Endometrium (tissue), 2 donors: ENCODE data around the gene SUPT4H1.

ENCODE experiments used
- FAIRE-seq: peaks from 2 replicates; lab custom pipeline; 2012; peaks lifted over from hg19 to GRCh38; lab: Jason Lieb, UNC
- donor health status: control.
- donor health status: control.

The SUPT4H1 gene

GRCh38 chr17:58317421-58318064, 34.5 kb downstream of the SUPT4H1 start:
- FAIRE-seq = no peak

DNA sequence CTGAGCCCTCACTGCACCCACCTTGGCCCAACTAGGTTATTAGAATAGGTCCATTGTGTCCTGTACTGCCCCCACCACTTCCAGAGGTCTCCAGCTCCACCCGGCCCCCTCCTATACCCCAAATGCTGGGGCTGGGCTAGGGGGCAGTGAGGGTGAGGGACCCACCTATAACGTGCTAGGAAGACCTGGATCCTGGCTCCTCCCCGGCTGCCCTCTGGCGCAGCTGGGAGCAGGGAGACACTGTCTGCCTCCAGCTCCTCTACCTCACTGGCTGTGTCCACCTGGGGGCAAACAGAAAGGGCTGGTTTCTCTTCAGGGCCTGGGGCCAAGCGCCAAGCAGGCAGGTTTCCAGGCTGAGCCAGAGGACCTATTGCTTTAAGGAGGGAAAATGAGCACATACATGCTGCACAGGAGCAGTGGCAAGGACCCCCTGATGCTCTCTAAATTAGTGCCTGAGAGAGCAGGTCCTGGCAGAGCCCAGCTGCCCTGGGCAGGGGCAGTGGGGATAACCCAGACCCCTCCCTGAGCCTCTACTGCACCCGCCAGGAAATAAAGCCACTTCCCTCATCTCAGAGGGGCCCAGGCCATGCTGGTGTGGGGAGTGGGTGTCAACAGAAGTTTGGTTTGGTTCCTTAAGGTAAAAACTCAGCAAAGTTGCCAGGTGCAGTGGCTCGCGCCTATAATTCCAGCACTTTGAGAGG, 35.6 kb downstream of the SUPT4H1 start:
- no peak for FAIRE-seq

- FAIRE-seq = no peak
These were observed 36.3 kb downstream of the SUPT4H1 start for GRCh38 chr17:58315750-58316149.

DNA sequence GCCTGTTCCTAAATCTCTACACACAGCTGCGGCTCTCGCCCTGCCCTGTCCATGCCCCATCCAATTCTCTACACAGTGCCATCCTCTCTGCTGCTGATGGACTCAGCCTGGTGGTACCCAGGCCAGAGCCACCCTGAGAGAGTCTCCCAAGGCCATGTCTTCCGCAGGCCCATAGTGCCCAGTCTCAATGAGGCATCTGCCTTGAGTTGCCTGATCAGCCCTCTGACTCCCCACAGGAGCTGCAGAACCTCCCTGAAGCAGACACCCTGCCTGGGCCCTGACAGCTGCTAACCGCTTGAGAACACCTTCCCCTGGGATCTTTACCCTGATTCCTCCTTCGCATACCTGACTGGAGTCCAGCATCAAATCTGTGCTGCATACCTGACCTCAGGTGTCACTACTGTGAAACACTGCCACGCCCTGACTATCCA, 36.7 kb downstream of the SUPT4H1 start:
- FAIRE-seq = no peak

DNA sequence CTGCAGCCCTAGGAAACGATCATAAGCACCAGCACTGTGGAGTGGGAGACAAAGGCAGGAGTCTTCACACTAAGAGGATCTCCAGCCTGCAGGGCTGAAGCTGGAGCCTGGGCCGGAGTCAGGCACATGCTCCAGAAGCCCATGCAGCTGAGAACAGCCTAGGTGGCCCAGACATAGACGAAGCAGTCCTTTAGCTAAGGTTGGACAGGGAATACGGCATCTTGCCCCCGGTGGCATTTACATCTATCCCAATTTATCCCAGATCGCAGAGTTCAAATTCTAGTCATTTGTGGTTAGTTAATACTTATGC, 37.3 kb downstream of the SUPT4H1 start:
- no peak for FAIRE-seq

DNA sequence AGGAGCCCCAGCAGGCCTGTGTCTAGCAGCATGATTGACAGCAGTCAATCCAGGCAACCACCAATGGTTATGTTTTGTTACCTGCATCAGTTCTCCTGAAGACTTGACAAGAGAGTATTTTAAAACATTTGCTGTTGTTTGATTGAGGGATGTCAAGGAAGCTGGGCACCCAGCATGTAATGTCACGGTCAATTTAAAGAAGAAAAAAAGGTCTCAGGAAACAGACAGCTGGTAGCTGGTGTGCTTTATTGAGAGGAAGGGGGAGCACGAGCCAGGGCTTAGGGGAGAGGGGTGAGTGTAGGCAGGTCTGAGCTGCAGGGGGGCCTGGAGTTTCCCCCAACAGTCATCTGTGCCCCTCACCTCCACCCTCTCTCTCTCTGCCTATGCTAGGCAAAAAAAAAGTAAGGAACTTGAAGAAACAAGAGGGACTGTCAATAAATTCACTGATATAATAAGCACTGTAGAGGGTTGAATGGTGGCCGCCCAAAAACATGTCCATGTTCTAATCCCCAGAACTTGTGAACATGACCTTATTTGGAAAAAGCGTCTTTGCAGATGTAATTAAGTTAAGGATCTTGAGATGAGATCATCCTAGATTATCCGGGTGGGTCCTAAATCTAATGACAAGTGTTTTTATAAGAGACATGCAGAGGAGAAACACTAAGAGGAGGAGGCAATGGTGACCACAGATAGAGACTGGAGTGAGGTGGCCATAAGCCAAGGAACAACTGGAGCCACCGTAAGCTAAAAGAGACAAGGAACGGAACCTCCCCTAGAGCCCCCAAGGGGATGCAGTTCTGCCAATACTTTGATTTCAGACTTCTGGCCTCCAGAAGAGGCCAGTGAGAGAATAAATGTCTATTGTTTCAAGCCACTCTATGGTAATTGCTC, 37.9 kb downstream of the SUPT4H1 start:
- FAIRE-seq = no peak

- FAIRE-seq = no peak
These were observed 39.2 kb downstream of the SUPT4H1 start for GRCh38 chr17:58312829-58313228.

DNA sequence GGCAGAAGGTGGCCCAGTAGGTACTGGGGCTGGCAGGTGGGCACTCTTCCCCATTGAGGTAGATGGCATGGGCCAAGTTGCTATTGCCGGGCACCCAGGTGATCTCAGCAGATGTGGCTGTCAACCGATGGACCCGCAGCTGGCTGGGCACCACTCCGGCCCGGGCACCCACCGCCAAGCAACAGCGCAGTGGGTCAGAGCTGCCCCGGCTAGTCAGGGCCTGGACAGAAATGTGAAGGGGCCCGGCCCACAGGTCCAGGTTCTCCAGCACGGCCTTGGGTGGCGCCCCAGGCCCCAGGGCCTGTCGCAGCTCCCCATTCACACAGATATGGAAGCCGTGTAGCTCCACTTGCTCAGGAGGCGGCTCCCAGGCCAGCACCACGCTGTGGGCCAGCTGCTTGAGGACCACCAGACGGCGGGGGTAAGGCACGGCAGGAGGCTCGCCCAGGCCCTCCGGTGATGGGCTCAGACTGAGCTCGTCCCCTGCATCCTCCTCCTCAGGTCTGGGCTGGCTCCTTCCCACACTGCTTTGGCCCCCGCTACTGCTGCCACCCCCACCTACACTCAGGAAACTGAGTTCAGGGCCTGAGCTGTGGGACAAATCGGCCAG, 39.9 kb downstream of the SUPT4H1 start:
- no peak for FAIRE-seq

DNA sequence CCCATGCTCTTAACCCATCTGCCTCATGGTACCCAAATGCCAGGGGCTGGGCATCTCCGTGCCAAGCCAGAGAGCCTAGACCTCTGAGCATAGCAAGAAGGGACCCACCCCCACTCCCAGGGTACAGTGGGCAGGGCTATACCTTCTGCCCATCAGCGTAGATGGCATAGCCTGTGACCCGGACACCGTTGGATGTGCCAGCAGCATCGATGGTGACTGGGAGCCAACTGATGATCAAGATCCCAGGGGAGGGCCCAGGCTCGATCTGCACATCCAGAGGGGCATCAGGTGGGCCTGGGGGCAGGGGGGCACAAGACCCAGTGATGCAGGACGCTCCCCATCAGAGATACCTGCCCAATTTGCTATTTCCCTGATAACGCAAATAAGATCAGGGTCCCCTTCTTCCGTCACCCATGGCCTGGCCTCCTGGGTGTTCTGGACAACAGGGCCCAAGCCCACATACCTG, 40.5 kb downstream of the SUPT4H1 start:
- no peak for FAIRE-seq

DNA sequence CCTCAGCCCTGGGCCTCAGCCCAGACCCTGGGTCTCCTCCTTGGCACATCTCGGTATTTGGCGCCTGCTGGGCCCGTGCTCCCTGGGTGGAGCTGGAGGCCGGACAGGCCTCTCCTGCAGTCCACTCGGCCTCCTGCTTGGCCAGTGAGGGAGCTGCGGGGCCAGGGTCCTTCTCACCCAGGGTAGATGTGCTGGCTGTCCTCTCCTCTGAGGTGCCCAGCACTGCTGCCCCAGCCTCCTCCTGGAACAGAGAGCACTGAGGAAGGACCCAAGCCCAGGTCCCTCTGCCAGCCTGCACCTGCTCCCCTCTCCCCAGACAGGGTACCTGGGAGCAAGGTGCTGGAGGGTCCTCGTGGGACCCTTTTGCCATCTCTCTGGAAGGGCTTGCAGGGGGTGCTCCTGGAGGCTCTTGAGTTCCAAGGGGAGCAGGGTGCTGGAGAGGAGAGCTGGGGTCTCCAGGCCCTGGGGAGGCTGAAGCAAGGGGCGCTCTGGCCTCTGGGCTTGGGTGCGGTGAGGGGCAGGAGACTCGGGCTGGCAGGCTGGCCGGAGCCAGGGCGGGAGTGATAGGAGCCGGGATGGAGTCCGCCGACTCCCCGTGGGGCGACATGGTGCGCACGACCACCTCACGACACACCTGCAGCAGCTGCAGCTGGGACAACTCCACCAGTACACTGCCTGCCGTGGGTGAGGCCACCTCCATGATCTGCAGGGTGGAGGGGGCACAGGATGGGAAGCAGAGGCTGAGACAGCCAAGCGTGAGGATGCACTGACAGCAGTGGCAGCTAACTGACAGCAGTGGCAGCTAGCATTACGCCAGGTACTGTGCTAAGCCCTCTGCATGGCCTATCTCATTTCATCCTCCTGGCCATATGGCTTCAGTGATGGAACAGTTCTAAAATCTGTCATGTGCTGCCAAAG, 41.2 kb downstream of the SUPT4H1 start:
- no peak for FAIRE-seq

DNA sequence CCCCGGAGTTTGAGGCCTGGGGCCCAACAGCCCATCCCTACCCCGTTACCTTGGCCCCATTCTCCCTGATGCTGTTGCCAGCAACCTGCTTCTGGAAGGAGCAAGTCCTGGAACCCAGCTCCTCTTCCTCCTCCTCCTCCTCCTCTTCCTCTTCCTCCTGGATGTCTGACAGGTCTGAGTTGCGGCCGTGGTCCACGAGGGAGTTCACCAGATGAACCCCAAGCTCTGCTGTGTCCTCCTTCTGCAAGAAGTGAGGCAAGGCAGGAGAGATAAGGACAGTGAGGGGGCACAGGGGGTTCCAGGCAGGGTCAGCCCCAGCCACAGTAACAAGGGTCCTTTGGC, 42.1 kb downstream of the SUPT4H1 start:
- no peak for FAIRE-seq

- no peak for FAIRE-seq
These were observed 42.8 kb downstream of the SUPT4H1 start for GRCh38 chr17:58308985-58309917.

- FAIRE-seq = no peak
These were observed 43.6 kb downstream of the SUPT4H1 start for GRCh38 chr17:58308173-58308984.

GRCh38 chr17:58307468-58308172, 44.4 kb downstream of the SUPT4H1 start:
- no peak for FAIRE-seq

- no peak for FAIRE-seq
These were observed 45.7 kb downstream of the SUPT4H1 start for GRCh38 chr17:58306131-58306951.

DNA sequence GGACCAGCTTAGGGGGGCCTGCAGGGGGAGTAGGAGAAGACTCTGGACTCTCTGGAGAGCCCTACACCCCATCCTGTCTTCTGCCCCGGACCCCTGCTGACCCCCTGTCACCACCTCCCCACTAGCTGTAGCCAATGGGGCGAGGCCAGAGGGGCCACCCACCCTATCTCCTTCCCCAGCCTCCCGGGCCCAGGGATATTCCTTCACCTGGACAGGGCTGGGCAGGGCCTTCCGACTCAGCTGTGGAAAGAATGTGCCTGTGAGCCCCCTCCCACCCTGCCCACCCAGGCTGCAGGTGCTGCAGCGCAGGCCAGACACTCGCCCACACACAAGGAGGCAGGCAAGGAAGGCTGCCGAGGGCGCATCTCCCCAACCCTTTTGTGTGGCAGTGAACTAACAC, 46.4 kb downstream of the SUPT4H1 start:
- no peak for FAIRE-seq

- no peak for FAIRE-seq
These were observed 47.1 kb downstream of the SUPT4H1 start for GRCh38 chr17:58304750-58305486.
